Activated CD4-positive, alpha-beta T cell treated with anti-CD3 and anti-CD28 coated beads, Interleukin-2, amount 10 ng/mL, durations not matched to agents 24 days and 14 days (primary cell): Measurements from ENCODE around the gene PMEL. TPM values are rescaled to one million over a fixed set of nuclear protein-coding genes. Genes with fewer than 3 reads are reported as not detected.

Source experiments
- DNase-seq: peaks from one replicate; pipeline ENCODE4 v3.0.0; 2022
- H3K27ac Mint-ChIP-seq: one replicate; pipeline ENCODE4 v1.8.0; 2022; ENCODE audit warnings: mild to moderate bottlenecking, mixed read lengths
- H3K27me3 Mint-ChIP-seq: one replicate; pipeline ENCODE4 v1.8.0; 2022; ENCODE audit warnings: mixed read lengths
- H3K36me3 Mint-ChIP-seq: one replicate; pipeline ENCODE4 v1.8.0; 2022; ENCODE audit warnings: low read depth, mild to moderate bottlenecking, mixed read lengths
- H3K4me1 Mint-ChIP-seq: one replicate; pipeline ENCODE4 v1.8.0; 2021; ENCODE audit warnings: mixed read lengths
- H3K4me3 Mint-ChIP-seq: one replicate; pipeline ENCODE4 v1.8.0; 2022; ENCODE audit warnings: mild to moderate bottlenecking, moderate library complexity, mixed read lengths
- H3K9me3 Mint-ChIP-seq: one replicate; pipeline ENCODE4 v1.8.0; 2021; ENCODE audit warnings: mixed read lengths
- intact Hi-C: fragments of 100-400 bp; cut with micrococcal nuclease; formaldehyde crosslinking; loops from one replicate; pipeline ENCODE4 v1.15.1; 2023
- total RNA-seq: library from RNA; stranded (reverse); gene quantifications from 2 replicates; pipeline ENCODE4 v1.2.3, GENCODE V29; 2022

Gene PMEL
- total RNA-seq, 1 donor from 2014 or later = not detected

GRCh38 chr12:55972911-55973598 is 7.2 kb upstream of the PMEL start:
- intact Hi-C loops = loop anchor here (1.0 kb wide), 5 partner anchors 44 to 156 kb away; partner anchors contain the start of genes IKZF4, PA2G4, RPL41 and SARNP
- Mint-ChIP-seq H3K27ac (no peak overlapping the region), H3K4me1 (peaks cover 31% of the 10 kb centered on the region), H3K4me3 (no peak overlapping the region), H3K27me3 (no peaks in the 10 kb centered on the region), H3K9me3 (no peaks in the 10 kb centered on the region), H3K36me3 (peaks cover 25% of the 10 kb centered on the region)
- no peak for DNase-seq

GRCh38 chr12:55972456-55972855 is 6.6 kb upstream of the PMEL start:
- Mint-ChIP-seq H3K27ac (peak overlapping the region; percentile 30), H3K27me3 (no peaks in the 10 kb centered on the region), H3K4me3 (no peak overlapping the region), H3K4me1 (peaks cover 34% of the 10 kb centered on the region), H3K36me3 (peaks cover 25% of the 10 kb centered on the region), H3K9me3 (no peaks in the 10 kb centered on the region)
- DNase-seq = no peak
- intact Hi-C loops = no loop called here

GRCh38 chr12:55972042-55972441 is 6.2 kb upstream of the PMEL start:
- H3K9me3 Mint-ChIP-seq = no peaks in the 10 kb centered on the region
- intact Hi-C loops = no loop called here
- H3K27ac Mint-ChIP-seq = peak overlapping the region; percentile 30
- peaks cover 25% of the 10 kb centered on the region for H3K36me3 Mint-ChIP-seq
- H3K4me1 Mint-ChIP-seq = peaks cover 35% of the 10 kb centered on the region
- DNase-seq = no peak
- H3K27me3 Mint-ChIP-seq = no peaks in the 10 kb centered on the region
- H3K4me3 Mint-ChIP-seq = no peak overlapping the region

- peak overlapping the region; percentile 51 for H3K27ac Mint-ChIP-seq
- intact Hi-C loops = no loop called here
These were observed 4.9 kb upstream of the PMEL start for GRCh38 chr12:55970775-55971174.

GRCh38 chr12:55969356-55969755 is 3.5 kb upstream of the PMEL start:
- Mint-ChIP-seq H3K9me3 (no peaks in the 10 kb centered on the region), H3K27me3 (no peaks in the 10 kb centered on the region), H3K4me1 (peaks cover 40% of the 10 kb centered on the region), H3K27ac (no peak overlapping the region), H3K4me3 (no peak overlapping the region), H3K36me3 (peaks cover 25% of the 10 kb centered on the region)
- intact Hi-C loops = no loop called here
- no peak for DNase-seq

More at GRCh38 chr12:55970775-55971174, 4.9 kb upstream of the PMEL start:
- Mint-ChIP-seq H3K4me3 (no peak overlapping the region), H3K4me1 (peaks cover 35% of the 10 kb centered on the region), H3K9me3 (no peaks in the 10 kb centered on the region), H3K36me3 (peaks cover 28% of the 10 kb centered on the region), H3K27me3 (no peaks in the 10 kb centered on the region)
- no peak for DNase-seq

GRCh38 chr12:55966408-55967281 is 803 bp upstream of the PMEL start, which contains the start of gene CDK2:
Gene CDK2, plus strand, starts transcription at chr12:55966830. Its CDS starts 179 bp downstream, at chr12:55967009.
- DNase-seq = peak; percentile 98
- Mint-ChIP-seq H3K27me3 (no peaks in the 10 kb centered on the region), H3K36me3 (peaks cover 23% of the 10 kb centered on the region), H3K27ac (peak within 1 kb of the TSS; percentile 94), H3K4me1 (peaks cover 33% of the 10 kb centered on the region), H3K4me3 (peak within 1 kb of the TSS; percentile 99), H3K9me3 (no peaks in the 10 kb centered on the region)
- intact Hi-C loops = loop anchor here (1.0 kb wide), 2 partner anchors 8 to 39 kb away; partner anchors contain the start of genes PYM1 and RAB5B

- H3K4me3 Mint-ChIP-seq = no peak overlapping the region
- DNase-seq = no peak
- H3K27me3 Mint-ChIP-seq = no peaks in the 10 kb centered on the region
- no peaks in the 10 kb centered on the region for H3K9me3 Mint-ChIP-seq
- peaks cover 14% of the 10 kb centered on the region for H3K36me3 Mint-ChIP-seq
- no peak overlapping the region for H3K27ac Mint-ChIP-seq
- H3K4me1 Mint-ChIP-seq = peaks cover 26% of the 10 kb centered on the region
- intact Hi-C loops = no loop called here
These were observed 602 bp downstream of the PMEL start for GRCh38 chr12:55965240-55965639.

- intact Hi-C loops = no loop called here
- Mint-ChIP-seq H3K4me3 (no peak overlapping the region), H3K4me1 (peaks cover 26% of the 10 kb centered on the region), H3K27me3 (no peaks in the 10 kb centered on the region), H3K27ac (no peak overlapping the region), H3K9me3 (no peaks in the 10 kb centered on the region), H3K36me3 (peaks cover 13% of the 10 kb centered on the region)
- DNase-seq = no peak
These were observed 2.1 kb downstream of the PMEL start for GRCh38 chr12:55963760-55964159.

- intact Hi-C loops = no loop called here
- DNase-seq = no peak
- H3K4me1 Mint-ChIP-seq = peaks cover 4% of the 10 kb centered on the region
These were observed 8.6 kb downstream of the PMEL start for GRCh38 chr12:55957106-55957859.

GRCh38 chr12:55955800-55956508 is 9.9 kb downstream of the PMEL start:
- Mint-ChIP-seq H3K36me3 (peaks cover 38% of the 10 kb centered on the region), H3K9me3 (no peaks in the 10 kb centered on the region), H3K27ac (peak overlapping the region; percentile 16), H3K4me3 (no peak overlapping the region), H3K27me3 (no peaks in the 10 kb centered on the region), H3K4me1 (peaks cover 4% of the 10 kb centered on the region)
- peak; percentile 81 for DNase-seq
- intact Hi-C loops = no loop called here

More at GRCh38 chr12:55957106-55957859, 8.6 kb downstream of the PMEL start:
- Mint-ChIP-seq H3K27me3 (no peaks in the 10 kb centered on the region), H3K9me3 (no peaks in the 10 kb centered on the region), H3K27ac (no peak overlapping the region), H3K36me3 (peaks cover 24% of the 10 kb centered on the region), H3K4me3 (no peak overlapping the region)

- Mint-ChIP-seq H3K27me3 (no peaks in the 10 kb centered on the region), H3K36me3 (peaks cover 40% of the 10 kb centered on the region), H3K9me3 (no peaks in the 10 kb centered on the region), H3K27ac (no peak overlapping the region), H3K4me3 (no peak overlapping the region), H3K4me1 (peaks cover 4% of the 10 kb centered on the region)
- DNase-seq = no peak
- intact Hi-C loops = no loop called here
These were observed 10.5 kb downstream of the PMEL start for GRCh38 chr12:55955344-55955743.

- H3K27me3 Mint-ChIP-seq = no peaks in the 10 kb centered on the region
- no peaks in the 10 kb centered on the region for H3K9me3 Mint-ChIP-seq
- intact Hi-C loops = no loop called here
- peak overlapping the region; percentile 77 for H3K27ac Mint-ChIP-seq
- H3K4me3 Mint-ChIP-seq = no peak overlapping the region
- DNase-seq = no peak
- peaks cover 29% of the 10 kb centered on the region for H3K4me1 Mint-ChIP-seq
- H3K36me3 Mint-ChIP-seq = peaks cover 72% of the 10 kb centered on the region
These were observed 19.3 kb downstream of the PMEL start for GRCh38 chr12:55946553-55946952.

GRCh38 chr12:55942577-55943136 is 23.2 kb downstream of the PMEL start:
- no peak for DNase-seq
- Mint-ChIP-seq H3K27ac (peak overlapping the region; percentile 59), H3K4me1 (peaks cover 56% of the 10 kb centered on the region), H3K9me3 (no peaks in the 10 kb centered on the region), H3K4me3 (no peak overlapping the region), H3K27me3 (no peaks in the 10 kb centered on the region), H3K36me3 (peaks cover 90% of the 10 kb centered on the region)
- intact Hi-C loops = no loop called here
